Kidney (tissue), 14 donors: ENCODE results near the gene RHOG. TPM values are rescaled to one million over a fixed set of nuclear protein-coding genes. Genes with fewer than 3 reads are reported as not detected.
"Not testable (repeated sequence)": the region's sequence is repeated elsewhere in the genome, so short reads cannot be mapped to it uniquely, and the experiment has no call there.

Experiments
- DNase-seq, 5 donors: peaks; one replicate each; pipeline ENCODE4 v3.0.0-alpha.2; 2013 to 2020
- FAIRE-seq: peaks from 2 replicates; lab custom pipeline; 2012; peaks lifted over from hg19 to GRCh38; lab: Jason Lieb, UNC
- H3K27ac ChIP-seq, 2 donors: one replicate each; pipeline ENCODE4 v1.7.0; 2013; ENCODE audit warnings: low read depth in 2 of 2, low read length in 2 of 2, inconsistent platforms in 1 of 2
- H3K27me3 ChIP-seq: one replicate; pipeline ENCODE4 v1.7.1; 2013; ENCODE audit warnings: low read length, inconsistent platforms; ENCODE audit not compliant: control insufficient read depth, insufficient read depth
- H3K36me3 ChIP-seq, 3 donors: one replicate each; pipeline versions ENCODE4 v1.7.0 to v1.7.1; 2013; ENCODE audit warnings: low read length in 3 of 3, control low read depth in 1 of 3, inconsistent platforms in 1 of 3; ENCODE audit not compliant: insufficient read depth in 3 of 3, control insufficient read depth in 2 of 3
- H3K4me1 ChIP-seq, 3 donors: one replicate each; pipeline versions ENCODE4 v1.7.0 to v1.7.1; 2013; ENCODE audit warnings: low read length in 3 of 3, inconsistent platforms in 1 of 3, low read depth in 1 of 3; ENCODE audit not compliant: control insufficient read depth in 2 of 3, insufficient read depth in 2 of 3
- H3K4me3 ChIP-seq, 3 donors: one replicate each; pipeline versions ENCODE4 v1.7.0 to v1.8.1; 2013; ENCODE audit warnings: low read length in 3 of 3, control low read depth in 1 of 3, inconsistent platforms in 1 of 3
- H3K9ac ChIP-seq, 3 donors: one replicate each; pipeline versions ENCODE4 v1.7.0 to v1.7.1; 2013; ENCODE audit warnings: low read length in 3 of 3, control low read depth in 1 of 3, inconsistent platforms in 1 of 3
- H3K9me3 ChIP-seq, 3 donors: one replicate each; pipeline versions ENCODE4 v1.7.0 to v1.7.1; 2013; ENCODE audit warnings: low read length in 3 of 3, control low read depth in 1 of 3, inconsistent platforms in 1 of 3; ENCODE audit not compliant: control insufficient read depth in 2 of 3, insufficient read depth in 1 of 3
- CTCF ChIP-seq: IDR thresholded peaks from 3 replicates; pipeline ENCODE4 v1.5.1; 2012; ENCODE audit warnings: mild to moderate bottlenecking, moderate library complexity, borderline replicate concordance; ENCODE audit not compliant: insufficient read depth; ENCODE audit errors: extremely low read depth
- intact Hi-C: fragments of 100-400 bp; cut with DNase I; formaldehyde crosslinking; loops from one replicate; pipeline ENCODE4 v1.11.1; 2022
- polyA plus RNA-seq: library from polyadenylated mRNA; stranded (reverse); fragments of 350-450 nt; fragmentation: Illumina TruSeq; extraction: RNeasy Lipid Tissue Mini Kit (QIAGEN cat#74804); gene quantifications from one replicate; pipeline ENCODE4 v1.2.3, GENCODE V29; 2014; ENCODE audit warnings: low read depth, low replicate concordance; ENCODE audit not compliant: insufficient read depth
- total RNA-seq: library from RNA; stranded (reverse); fragmentation: NEBNext Ultra II Directional; extraction: Animal tissue kit (Norgen Biotek cat#: 25700); gene quantifications from one replicate; pipeline ENCODE4 v1.2.1, GENCODE V29; 2021
- donor health status: control.
- donor health status: control.
- donor health status: control.
- donor health status: control.
- donor health status: control.
- donor health status: DM: yes; HTN: yes; CAD: no.
- donor health status: Normal renal cell carcinoma (clear cell type).

Gene RHOG
- total and polyA plus RNA-seq, 2 donors from 2014 or later, result 43.1 to 56.0 TPM

GRCh38 chr11:3817181-3817800, 23.5 kb downstream of the RHOG start:
- H3K4me1 ChIP-seq, result no peaks in the 10 kb centered on the region
- TF ChIP-seq CTCF, result no peak
- no peak overlapping the region for H3K9ac ChIP-seq
- no peaks in the 10 kb centered on the region for H3K9me3 ChIP-seq
- H3K36me3 ChIP-seq, result peaks cover 0 to 2% (median 0%) of the 10 kb centered on the region in 3 donors
- intact Hi-C loops, result no loop called here
- H3K27ac ChIP-seq, result no peak overlapping the region
- H3K4me3 ChIP-seq, result no peak overlapping the region
- DNase-seq, result no peak
- H3K27me3 ChIP-seq, result no peaks in the 10 kb centered on the region
- FAIRE-seq, result no peak

DNA sequence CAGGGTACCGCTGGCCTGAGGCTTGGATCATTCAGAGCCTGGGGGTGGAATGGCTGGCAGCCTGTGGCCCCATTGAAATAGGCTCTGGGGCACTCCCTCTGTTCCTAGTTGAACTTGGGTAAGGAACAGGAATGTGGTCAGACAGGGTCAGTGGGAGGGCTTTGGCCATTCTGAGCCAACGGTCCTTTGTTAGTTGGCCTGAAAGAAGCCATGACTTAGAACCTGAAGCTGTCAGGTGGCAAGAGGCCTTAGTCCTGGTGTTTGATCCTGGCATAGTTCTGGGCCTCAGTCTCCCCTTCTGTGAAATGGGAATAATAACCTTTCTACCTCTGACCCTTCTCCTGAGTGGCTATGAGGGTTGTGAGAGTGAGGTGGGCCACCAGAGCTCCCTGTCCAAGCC, 24.1 kb downstream of the RHOG start:
- FAIRE-seq (no peak), DNase-seq (no peak)
- TF ChIP-seq CTCF, result no peak
- H3K4me1 ChIP-seq, result no peaks in the 10 kb centered on the region
- intact Hi-C loops, result no loop called here
- H3K4me3 ChIP-seq, result no peak overlapping the region
- no peaks in the 10 kb centered on the region for H3K9me3 ChIP-seq
- peaks cover 0 to 2% (median 0%) of the 10 kb centered on the region in 3 donors for H3K36me3 ChIP-seq
- no peak overlapping the region for H3K9ac ChIP-seq
- H3K27ac ChIP-seq, result no peak overlapping the region
- H3K27me3 ChIP-seq, result no peaks in the 10 kb centered on the region

GRCh38 chr11:3815845-3816244, 24.9 kb downstream of the RHOG start:
- DNase-seq (peak in 1 of 5 donors; percentile 22), FAIRE-seq (no peak)
- intact Hi-C loops, result no loop called here
- H3K9me3 ChIP-seq, result no peaks in the 10 kb centered on the region
- H3K4me3 ChIP-seq, result no peak overlapping the region
- TF ChIP-seq CTCF, result no peak
- H3K4me1 ChIP-seq, result no peaks in the 10 kb centered on the region
- H3K27ac ChIP-seq, result no peak overlapping the region
- H3K9ac ChIP-seq, result no peak overlapping the region
- H3K36me3 ChIP-seq, result peaks cover 0 to 2% (median 0%) of the 10 kb centered on the region in 3 donors
- H3K27me3 ChIP-seq, result no peaks in the 10 kb centered on the region

- intact Hi-C loops, result not testable (repeated sequence)
Observed at GRCh38 chr11:3814832-3815231, 25.9 kb downstream of the RHOG start.

More at GRCh38 chr11:3814832-3815231, 25.9 kb downstream of the RHOG start:
- DNase-seq, FAIRE-seq, H3K27ac ChIP-seq, H3K9me3 ChIP-seq, H3K36me3 ChIP-seq, H3K9ac ChIP-seq, H3K27me3 ChIP-seq, H3K4me3 ChIP-seq, H3K4me1 ChIP-seq: not testable (repeated sequence)
